GM10266 (cell line): ENCODE results near the gene PAPPA.

ENCODE experiments used
- DNase-seq: peaks from one replicate; pipeline ENCODE4 v3.0.0; 2012; ENCODE audit errors: extremely low spot score
- CTCF ChIP-seq: IDR thresholded peaks from 2 replicates; pipeline ENCODE4 v1.5.1; 2012; ENCODE audit warnings: mild to moderate bottlenecking, low read depth; ENCODE audit not compliant: control insufficient read depth, insufficient read depth; ENCODE audit errors: missing control alignments

Gene PAPPA

GRCh38 chr9:116182876-116183275, 29.3 kb downstream of the PAPPA start:
- no peak for TF ChIP-seq CTCF
- no peak for DNase-seq

GRCh38 chr9:116187570-116188170, 34.1 kb downstream of the PAPPA start:
- no peak for DNase-seq
- TF ChIP-seq CTCF = no peak

- TF ChIP-seq CTCF = no peak
- no peak for DNase-seq
Observed at GRCh38 chr9:116189683-116190082, 36.1 kb downstream of the PAPPA start.

- DNase-seq = no peak
- no peak for TF ChIP-seq CTCF
Observed at GRCh38 chr9:116190637-116191396, 37.2 kb downstream of the PAPPA start.

- no peak for DNase-seq
- TF ChIP-seq CTCF = no peak
Observed at GRCh38 chr9:116191576-116192415, 38.2 kb downstream of the PAPPA start.

GRCh38 chr9:116193636-116194035, 40.0 kb downstream of the PAPPA start:
- DNase-seq = no peak
- TF ChIP-seq CTCF = no peak
